Measurements from ENCODE around the gene LRFN2. TPM values are rescaled to one million over a fixed set of nuclear protein-coding genes. Genes with fewer than 3 reads are reported as not detected.

Gene LRFN2
- total and polyA plus RNA-seq, 2 of the 8 experiments (the other 6 are each of a cell fraction or from before 2014, with no cell fraction given), result 2.3 TPM

DNA sequence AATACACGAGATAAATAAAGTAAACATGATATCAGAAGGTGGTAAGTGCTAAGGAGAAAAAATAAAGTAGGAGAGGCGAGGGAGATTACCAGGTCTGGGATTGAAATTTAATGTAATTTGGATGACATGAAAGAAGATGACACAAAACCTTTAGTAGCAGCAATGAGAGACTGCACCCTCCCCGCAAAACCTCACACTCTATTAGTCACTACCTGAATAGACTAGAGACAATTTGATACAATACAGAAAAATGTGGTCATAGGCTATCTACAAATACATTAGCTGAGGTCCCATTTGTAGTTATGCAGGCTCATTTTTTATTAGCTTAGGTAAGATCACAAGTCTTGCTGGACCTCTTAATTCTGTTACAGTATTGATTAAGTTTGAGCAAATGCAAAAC is 125.5 kb downstream of the LRFN2 start:
- Histone ChIP-seq H3K18ac (ENCODE audit: extremely low read depth, low read length) (no peak overlapping the region), H3K56ac (replicated peaks; ENCODE audit: insufficient read length, low read depth, low read length) (no peak overlapping the region), H2BK5ac (ENCODE audit: low read depth, low read length) (no peak overlapping the region), H4K5ac (ENCODE audit: insufficient read length, low read depth, low read length) (no peak overlapping the region), H3K27ac (ENCODE audit: low read depth, low read length) (no peak overlapping the region), H3K9me3 (ENCODE audit: insufficient read depth in 2 of 2, low read depth in 1 of 2, low read length in 1 of 2) (no peaks in the 10 kb centered on the region), H2BK120ac (replicated peaks; ENCODE audit: low read depth, low read length) (no peak overlapping the region), H3K9ac (replicated peaks in 1 of 4; ENCODE audit: extremely low read depth in 1 of 4, low read depth in 3 of 4, low read length in 3 of 4) (no peak overlapping the region), H2BK20ac (ENCODE audit: low read length) (no peak overlapping the region), H3K23me2 (ENCODE audit: low read depth, low read length) (no peaks in the 10 kb centered on the region), H3K4me3 (ENCODE audit: extremely low read depth in 1 of 4, insufficient read depth in 2 of 4, low read depth in 3 of 4, low read length in 4 of 4) (no peak overlapping the region), H2AFZ (ENCODE audit: low read length) (no peak overlapping the region), H3K79me2 (ENCODE audit: control insufficient read depth in 1 of 2, insufficient read depth in 2 of 2, low read length in 2 of 2) (no peaks in the 10 kb centered on the region), H3K79me1 (ENCODE audit: low read depth, low read length) (no peaks in the 10 kb centered on the region), H3K4ac (replicated peaks; ENCODE audit: insufficient read length, low read depth, low read length) (no peak overlapping the region), H3K4me1 (replicated peaks in 1 of 4; ENCODE audit: control insufficient read depth in 3 of 4, insufficient read depth in 4 of 4, low read length in 3 of 4) (no peaks in the 10 kb centered on the region), H3K36me3 (ENCODE audit: control insufficient read depth in 2 of 4, insufficient read depth in 4 of 4, low read length in 3 of 4) (no peaks in the 10 kb centered on the region; a peak in 1 of 8 replicates), H4K8ac (ENCODE audit: extremely low read depth, insufficient read depth, low read length) (no peak overlapping the region), H3K27me3 (replicated peaks in 1 of 4; ENCODE audit: control insufficient read depth in 3 of 4, extremely low read depth in 1 of 4, insufficient read depth in 3 of 4, low read length in 3 of 4) (no peaks in the 10 kb centered on the region; a peak in 2 of 7 replicates), H4K91ac (replicated peaks; ENCODE audit: insufficient read length, low read length) (no peak overlapping the region), H3K23ac (ENCODE audit: insufficient read length) (no peak overlapping the region), H2BK15ac (ENCODE audit: low read length) (no peak overlapping the region), H3K4me2 (ENCODE audit: insufficient read depth in 1 of 2, low read depth in 2 of 2, low read length in 2 of 2) (no peak overlapping the region), H4K20me1 (replicated peaks in 1 of 2; ENCODE audit: control insufficient read depth in 1 of 2, insufficient read depth in 2 of 2, low read length in 2 of 2) (no peaks in the 10 kb centered on the region), H2AK5ac (ENCODE audit: low read depth, low read length) (no peak overlapping the region), H2BK12ac (ENCODE audit: low read depth, low read length) (no peak overlapping the region), H3K14ac (ENCODE audit: insufficient read length) (no peak overlapping the region)
- ChIA-PET CTCF (ENCODE audit: partially characterized antibody) (interaction anchor here (0.7 to 2.3 kb wide), 2 partner anchors 121 to 425 kb away, joined by 3 to 7 read pairs; no protein-coding TSS in a partner anchor), POLR2A (ENCODE audit: partially characterized antibody) (no interaction called here)
- FAIRE-seq (no peak), DNase-seq (ENCODE audit: low read depth in 1 of 2, low spot score in 2 of 2) (no peak)
- whole genome bisulfite sequencing, 2 experiments (ENCODE audit: extremely low coverage in 1 of 2, insufficient coverage in 1 of 2, insufficient read length in 1 of 2, insufficient replicate concordance in 2 of 2, low coverage in 1 of 2, low lambda C conversion rate in 2 of 2, missing lambda C conversion rate in 1 of 2), result 93% methylated on average over 3 of the region's 3 CpGs; no CpG with 5 or more reads in 1 of the 2 experiments
- TF ChIP-seq SAP30 (IDR thresholded peaks at IDR 0.05; ENCODE audit: insufficient read depth, insufficient replicate concordance, low read length) (no peak), POLR2AphosphoS5 (IDR thresholded peaks at IDR 0.05; ENCODE audit: low read depth, low read length) (no peak)

All from H1 (cell line).